BLaER1 treated with 17β-estradiol and CSF1 and Interleukin-3, amounts not matched to agents 10 nM and 100 nM (cell line): ENCODE measurements around the gene TNIP1.

Experiments
- H3K27ac ChIP-seq, 11 experiments: shearing (Covaris generic); formaldehyde crosslinking; 2 replicates each; pipeline ENCODE4 v1.8.1; 2022
- H3K27me3 ChIP-seq, 11 experiments: shearing (Covaris generic); formaldehyde crosslinking; 2 replicates each; pipeline ENCODE4 v1.8.1; 2022
- H3K36me3 ChIP-seq, 11 experiments: shearing (Covaris generic); formaldehyde crosslinking; 2 replicates each; pipeline ENCODE4 v1.8.1; 2022
- H3K4me1 ChIP-seq, 10 experiments: shearing (Covaris generic); formaldehyde crosslinking; 2 replicates each; pipeline ENCODE4 v1.8.1; 2022
- H3K4me2 ChIP-seq, 11 experiments: shearing (Covaris generic); formaldehyde crosslinking; 2 replicates each; pipeline ENCODE4 v1.8.1; 2022
- H3K4me3 ChIP-seq, 10 experiments: shearing (Covaris generic); formaldehyde crosslinking; 2 replicates each; pipeline ENCODE4 v1.8.1; 2022
- H3K9ac ChIP-seq, 11 experiments: shearing (Covaris generic); formaldehyde crosslinking; 2 replicates each; pipeline ENCODE4 v1.8.1; 2022
- H3K9me3 ChIP-seq, 11 experiments: shearing (Covaris generic); formaldehyde crosslinking; replicated peaks in 1 of 11; 2 replicates each; pipeline ENCODE4 v1.8.1; 2022
- H4K20me1 ChIP-seq, 11 experiments: shearing (Covaris generic); formaldehyde crosslinking; 2 replicates each; pipeline ENCODE4 v1.8.1; 2022
- Cebpa-rat ChIP-seq, 11 experiments: shearing (Covaris generic); IDR thresholded peaks; 2 replicates each; pipeline ENCODE4 v1.8.1; 2022

Gene TNIP1

GRCh38 chr5:151110122-151110681 is 29.4 kb upstream of the TNIP1 start:
- peaks cover 0 to 56% (median 0%) of the 10 kb centered on the region in 11 experiments; a peak in 6 of 22 replicates for H4K20me1 ChIP-seq
- H3K27me3 ChIP-seq = no peaks in the 10 kb centered on the region
- H3K9me3 ChIP-seq = no peaks in the 10 kb centered on the region
- peak overlapping the region in 4 of 11 experiments; percentile 0 to 20 (median 8); a peak in 2 of 22 replicates for H3K27ac ChIP-seq
- no peak overlapping the region for H3K4me2 ChIP-seq
- peaks cover 51 to 100% (median 92%) of the 10 kb centered on the region in 11 experiments for H3K36me3 ChIP-seq
- H3K9ac ChIP-seq = no peak overlapping the region; a peak in 1 of 22 replicates
- H3K4me1 ChIP-seq = peaks cover 0 to 29% (median 14%) of the 10 kb centered on the region in 10 experiments; a peak in 11 of 20 replicates
- no peak for TF ChIP-seq Cebpa-rat (IDR thresholded peaks at IDR 0.05)
- no peak overlapping the region for H3K4me3 ChIP-seq

DNA sequence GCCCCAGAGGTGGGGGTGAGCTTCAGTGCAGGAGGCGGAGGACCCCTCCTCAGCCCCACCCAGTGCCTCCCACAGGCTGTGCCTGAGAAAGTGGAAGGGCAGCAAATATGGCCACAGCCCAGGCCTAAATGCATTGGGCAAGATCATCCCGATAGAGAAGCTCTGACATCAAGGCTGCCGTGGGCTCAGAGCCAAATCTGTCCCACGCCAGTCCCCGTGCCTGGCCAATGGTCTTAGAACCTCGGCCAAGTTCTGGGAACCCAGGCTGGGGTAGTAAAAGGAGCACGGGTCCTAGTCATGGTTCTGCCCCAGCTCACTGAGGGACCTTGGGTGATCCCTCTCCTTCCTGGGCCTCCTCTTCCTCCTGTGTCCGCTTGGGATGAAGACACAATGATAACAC is 27.7 kb upstream of the TNIP1 start:
- Histone ChIP-seq H3K27ac (no peak overlapping the region; a peak in 1 of 22 replicates), H3K9ac (no peak overlapping the region), H3K4me1 (peaks cover 0 to 28% (median 8%) of the 10 kb centered on the region in 10 experiments; a peak in 9 of 20 replicates), H3K9me3 (no peaks in the 10 kb centered on the region), H3K4me3 (no peak overlapping the region), H3K36me3 (peaks cover 63 to 100% (median 99%) of the 10 kb centered on the region in 11 experiments), H3K27me3 (no peaks in the 10 kb centered on the region), H3K4me2 (no peak overlapping the region), H4K20me1 (peaks cover 0 to 54% (median 0%) of the 10 kb centered on the region in 11 experiments; a peak in 6 of 22 replicates)
- TF ChIP-seq Cebpa-rat (IDR thresholded peaks at IDR 0.05) = no peak

DNA sequence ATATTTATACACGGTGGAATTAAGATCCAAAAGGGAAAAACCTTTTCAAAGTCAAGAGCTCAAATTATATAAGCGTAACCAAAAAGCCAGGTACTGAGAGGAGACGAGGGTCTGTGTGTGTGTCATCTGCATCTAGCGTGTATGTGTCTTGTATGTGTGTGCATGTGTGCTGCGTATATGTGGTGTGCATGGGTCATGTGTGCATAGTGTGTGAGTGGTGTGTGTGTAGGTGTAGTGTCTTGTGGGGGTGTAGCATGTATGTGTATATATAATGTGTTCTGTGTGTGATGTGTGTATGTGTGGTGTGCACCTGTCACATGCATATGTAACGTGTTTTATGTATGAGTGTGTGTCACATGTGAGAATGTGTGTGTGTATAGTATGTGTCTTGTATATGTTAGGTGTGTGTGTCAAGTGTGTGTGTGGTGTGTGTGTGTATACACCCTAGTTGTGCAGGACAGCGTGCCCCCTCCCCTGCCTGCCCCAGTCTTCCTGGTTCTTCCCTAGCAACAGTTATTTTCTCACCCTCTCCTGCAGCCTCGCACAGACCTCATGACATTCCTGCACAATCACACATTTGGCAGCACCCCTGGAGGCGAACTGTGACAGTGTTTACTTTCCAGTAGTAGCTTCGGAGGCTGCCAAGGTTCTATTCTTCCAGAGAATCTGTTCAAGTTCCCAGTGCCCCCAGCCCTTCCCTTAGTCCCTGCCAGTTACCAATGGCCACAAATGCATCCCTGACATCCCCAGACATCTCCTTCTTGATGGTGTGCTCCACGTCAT is 27.1 kb upstream of the TNIP1 start:
- no peak overlapping the region for H3K4me2 ChIP-seq
- H3K9me3 ChIP-seq = no peaks in the 10 kb centered on the region
- peaks cover 0 to 28% (median 8%) of the 10 kb centered on the region in 10 experiments; a peak in 7 of 20 replicates for H3K4me1 ChIP-seq
- H3K9ac ChIP-seq = no peak overlapping the region
- peaks cover 65 to 100% (median 99%) of the 10 kb centered on the region in 11 experiments for H3K36me3 ChIP-seq
- no peak for TF ChIP-seq Cebpa-rat (IDR thresholded peaks at IDR 0.05)
- H3K4me3 ChIP-seq = no peak overlapping the region
- H3K27me3 ChIP-seq = no peaks in the 10 kb centered on the region
- H3K27ac ChIP-seq = no peak overlapping the region; a peak in 1 of 22 replicates
- peaks cover 0 to 54% (median 0%) of the 10 kb centered on the region in 11 experiments; a peak in 6 of 22 replicates for H4K20me1 ChIP-seq

DNA sequence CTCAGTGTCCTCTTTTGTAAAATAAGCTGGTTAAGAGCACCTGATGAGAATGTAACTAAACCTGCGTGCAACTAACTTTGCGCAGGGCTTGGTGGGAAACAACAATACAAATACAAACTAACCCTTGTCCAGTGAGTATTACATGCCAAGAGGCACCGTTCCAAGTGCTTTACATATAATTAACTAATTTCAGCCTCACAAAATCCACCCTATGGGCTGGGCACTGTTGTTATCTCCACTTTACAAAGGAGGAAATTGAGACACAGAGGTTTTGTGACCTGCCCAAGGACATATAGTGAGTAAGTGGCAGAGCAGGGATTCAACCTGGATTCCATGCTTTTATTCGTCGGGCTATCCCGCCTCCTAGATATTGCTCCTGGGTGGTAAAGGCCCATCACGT is 26.2 kb upstream of the TNIP1 start:
- Histone ChIP-seq H3K36me3 (peaks cover 64 to 100% (median 93%) of the 10 kb centered on the region in 11 experiments), H3K9me3 (no peaks in the 10 kb centered on the region)

GRCh38 chr5:151106509-151106908 is 25.7 kb upstream of the TNIP1 start:
- no peak overlapping the region for H3K27ac ChIP-seq
- H3K9me3 ChIP-seq = no peaks in the 10 kb centered on the region
- peaks cover 64 to 100% (median 92%) of the 10 kb centered on the region in 11 experiments for H3K36me3 ChIP-seq
- no peaks in the 10 kb centered on the region for H3K27me3 ChIP-seq
- H3K4me3 ChIP-seq = no peak overlapping the region
- TF ChIP-seq Cebpa-rat (IDR thresholded peaks at IDR 0.05) = no peak
- H4K20me1 ChIP-seq = peaks cover 0 to 42% (median 0%) of the 10 kb centered on the region in 11 experiments; a peak in 6 of 22 replicates
- H3K4me1 ChIP-seq = peaks cover 0 to 33% (median 13%) of the 10 kb centered on the region in 10 experiments; a peak in 11 of 20 replicates
- H3K9ac ChIP-seq = no peak overlapping the region
- 0 out of 22 replicates have a peak overlapping the region, but pooled peaks of 1 of the 11 experiments have one; percentile 5 for H3K4me2 ChIP-seq

More for the DNA sequence above, 26.2 kb upstream of the TNIP1 start:
- no peak for TF ChIP-seq Cebpa-rat (IDR thresholded peaks at IDR 0.05)
- no peak overlapping the region for H3K4me2 ChIP-seq
- H3K27ac ChIP-seq = no peak overlapping the region
- no peak overlapping the region for H3K4me3 ChIP-seq
- no peaks in the 10 kb centered on the region for H3K27me3 ChIP-seq
- H3K4me1 ChIP-seq = peaks cover 0 to 28% (median 12%) of the 10 kb centered on the region in 10 experiments; a peak in 11 of 20 replicates
- no peak overlapping the region for H3K9ac ChIP-seq
- H4K20me1 ChIP-seq = peaks cover 0 to 48% (median 0%) of the 10 kb centered on the region in 11 experiments; a peak in 6 of 22 replicates

- Histone ChIP-seq H3K4me3 (no peak overlapping the region), H3K36me3 (peaks cover 62 to 100% (median 90%) of the 10 kb centered on the region in 11 experiments), H3K9me3 (no peaks in the 10 kb centered on the region), H3K4me2 (0 out of 22 replicates have a peak overlapping the region, but pooled peaks of 1 of the 11 experiments have one; percentile 5), H3K27ac (no peak overlapping the region), H3K27me3 (no peaks in the 10 kb centered on the region), H3K4me1 (peaks cover 0 to 38% (median 16%) of the 10 kb centered on the region in 10 experiments; a peak in 11 of 20 replicates), H4K20me1 (peaks cover 0 to 38% (median 0%) of the 10 kb centered on the region in 11 experiments; a peak in 6 of 22 replicates), H3K9ac (no peak overlapping the region)
- TF ChIP-seq Cebpa-rat (IDR thresholded peaks at IDR 0.05) = no peak
These were observed 25.2 kb upstream of the TNIP1 start for GRCh38 chr5:151106043-151106442.

- no peaks in the 10 kb centered on the region for H3K9me3 ChIP-seq
- peaks cover 57 to 100% (median 87%) of the 10 kb centered on the region in 11 experiments for H3K36me3 ChIP-seq
- no peak for TF ChIP-seq Cebpa-rat (IDR thresholded peaks at IDR 0.05)
- H3K4me1 ChIP-seq = peaks cover 0 to 43% (median 20%) of the 10 kb centered on the region in 10 experiments; a peak in 11 of 20 replicates
- no peak overlapping the region for H3K9ac ChIP-seq
- H4K20me1 ChIP-seq = peaks cover 0 to 33% (median 0%) of the 10 kb centered on the region in 11 experiments; a peak in 6 of 22 replicates
- no peak overlapping the region for H3K4me3 ChIP-seq
- H3K27ac ChIP-seq = peak overlapping the region in 1 of 11 experiments; percentile 5; a peak in 2 of 22 replicates
- H3K27me3 ChIP-seq = no peaks in the 10 kb centered on the region
- peak overlapping the region in 2 of 11 experiments; percentile 19 to 30; a peak in 2 of 22 replicates for H3K4me2 ChIP-seq
These were observed 24.7 kb upstream of the TNIP1 start for GRCh38 chr5:151105561-151105960.

DNA sequence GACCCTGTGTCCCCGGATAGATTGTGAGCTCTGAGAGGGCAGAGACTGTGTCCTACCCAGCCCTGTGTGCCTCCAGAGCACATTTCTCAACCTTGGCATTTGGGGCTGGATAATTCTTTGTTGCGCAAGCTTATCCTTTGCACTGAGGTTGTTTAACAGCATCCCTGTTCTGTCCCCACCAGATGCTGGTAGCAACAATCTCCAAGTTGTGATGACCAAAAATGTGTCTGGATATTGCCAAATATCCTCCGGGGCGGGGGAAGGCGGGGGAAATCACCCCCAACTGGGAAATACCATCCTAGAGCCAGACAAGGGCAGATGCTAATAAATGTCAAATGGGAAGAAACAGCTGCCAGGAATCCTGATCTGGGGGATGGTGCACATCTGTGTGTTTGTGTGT is 24.0 kb upstream of the TNIP1 start:
- Histone ChIP-seq H4K20me1 (peaks cover 0 to 31% (median 0%) of the 10 kb centered on the region in 11 experiments; a peak in 5 of 22 replicates), H3K4me1 (peaks cover 0 to 50% (median 28%) of the 10 kb centered on the region in 10 experiments; a peak in 15 of 20 replicates), H3K4me3 (no peak overlapping the region), H3K27ac (peak overlapping the region in 4 of 11 experiments; percentile 14 to 48 (median 30); a peak in 5 of 22 replicates), H3K4me2 (peak overlapping the region in 2 of 11 experiments; percentile 19 to 30; a peak in 5 of 22 replicates), H3K27me3 (no peaks in the 10 kb centered on the region), H3K9ac (no peak overlapping the region), H3K36me3 (peaks cover 51 to 100% (median 79%) of the 10 kb centered on the region in 11 experiments), H3K9me3 (no peaks in the 10 kb centered on the region)
- TF ChIP-seq Cebpa-rat (IDR thresholded peaks at IDR 0.05) = peak in 6 of 11 experiments; percentile 22 to 72 (median 45); a peak in 7 of 22 replicates
